Measurements from ENCODE around the gene UBR4.

Gene UBR4

DNA sequence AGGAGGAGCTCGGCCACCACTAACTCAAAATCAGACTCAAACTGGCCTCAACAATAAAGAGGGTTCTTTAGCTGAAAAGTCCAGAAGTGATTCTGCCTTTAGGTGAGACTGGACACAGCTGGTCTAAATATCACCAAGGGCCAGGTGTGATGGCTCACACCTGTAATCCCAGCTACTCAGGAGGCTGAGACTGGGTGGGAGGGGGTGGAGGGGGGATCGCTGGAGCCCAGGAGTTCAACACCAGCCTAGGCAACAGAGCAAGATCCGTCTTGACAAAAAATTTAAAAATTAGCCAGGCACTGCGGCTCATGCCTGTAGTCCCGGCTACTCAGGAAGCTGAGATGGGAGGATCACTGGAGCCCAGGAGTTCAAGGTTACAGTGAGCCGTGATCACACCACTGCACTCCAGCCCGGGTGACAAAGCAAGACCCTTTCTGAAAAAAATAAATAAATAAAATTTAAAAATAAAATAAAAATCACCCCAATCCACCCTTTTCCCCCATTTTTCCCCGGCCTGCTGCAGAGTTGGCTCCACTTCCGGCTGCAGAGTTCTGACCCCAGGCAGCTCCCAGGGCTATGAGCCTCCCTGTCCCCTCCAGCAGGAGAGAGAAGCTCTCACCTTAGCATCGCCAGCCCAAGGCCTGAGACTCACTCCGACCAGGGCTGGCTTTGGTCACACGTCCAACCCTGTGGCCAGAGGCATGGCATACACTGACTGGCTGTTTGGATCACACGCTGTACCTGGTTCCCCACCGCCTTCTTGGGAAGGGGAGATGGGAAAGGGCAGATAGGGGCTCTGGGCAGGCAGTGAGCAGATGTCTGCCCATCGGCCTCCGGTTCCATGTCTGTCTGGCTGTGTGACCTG, 166.3 kb downstream of the UBR4 start:
- no peak overlapping the region for H3K4me3 Mint-ChIP-seq
- no peak for ATAC-seq (replicated peaks; ENCODE audit: extremely low read depth, poor library complexity, severe bottlenecking)
- H3K27me3 Mint-ChIP-seq, result peaks cover 51% of the 10 kb centered on the region
- H3K9me3 Mint-ChIP-seq, result no peaks in the 10 kb centered on the region
- peaks cover 7% of the 10 kb centered on the region for H3K36me3 Mint-ChIP-seq (ENCODE audit: insufficient read depth)
- no peak overlapping the region for H3K27ac Mint-ChIP-seq (ENCODE audit: low read depth)
- peaks cover 18% of the 10 kb centered on the region for H3K4me1 Mint-ChIP-seq
- no peak for DNase-seq (ENCODE audit: low spot score in 2 of 2)

DNA sequence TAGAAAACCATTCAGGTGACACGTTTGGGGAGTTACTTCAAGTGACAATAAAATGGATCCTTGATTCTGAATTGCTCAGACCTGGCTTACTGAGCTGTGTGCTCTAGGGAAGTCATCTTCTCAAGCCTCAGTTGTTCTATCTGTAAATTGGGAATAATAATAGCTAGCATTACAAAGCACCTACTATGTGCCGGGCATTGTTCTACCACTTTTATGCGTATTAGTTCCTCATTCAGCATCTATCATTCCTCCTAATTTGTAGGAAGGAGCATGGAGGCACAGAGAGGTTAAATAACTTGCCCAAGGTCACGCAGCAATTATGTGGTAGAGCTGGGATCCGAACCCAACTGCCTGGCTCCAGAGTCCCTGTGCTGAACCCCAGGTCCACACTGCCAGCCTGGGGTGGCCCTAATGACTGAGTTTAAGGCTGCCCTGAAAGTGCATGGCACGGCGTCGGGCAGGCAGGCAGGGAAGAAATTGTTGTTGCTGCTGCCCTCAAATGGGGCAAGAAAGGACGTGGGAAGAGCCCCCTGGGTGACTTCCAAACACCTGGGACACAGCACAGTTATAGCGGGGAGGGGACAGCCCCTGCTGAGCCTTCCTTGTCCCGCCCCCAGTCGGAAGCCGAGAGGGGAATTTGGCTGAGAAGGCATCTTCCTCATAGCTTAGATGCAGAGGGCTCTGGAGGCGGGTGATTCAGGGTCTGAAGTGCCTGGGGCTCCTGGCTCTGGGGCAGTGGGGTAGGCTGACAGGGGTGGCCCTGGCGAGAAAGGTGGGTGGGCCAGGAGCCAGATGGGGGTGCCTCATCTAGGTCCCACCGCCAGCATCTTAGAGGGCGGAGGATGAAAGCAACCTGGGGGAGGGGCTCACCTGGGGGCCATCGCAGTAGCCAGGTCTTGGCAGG, 167.1 kb downstream of the UBR4 start:
- peaks cover 51% of the 10 kb centered on the region for H3K27me3 Mint-ChIP-seq
- ATAC-seq (replicated peaks; ENCODE audit: extremely low read depth, poor library complexity, severe bottlenecking), result no peak
- H3K4me3 Mint-ChIP-seq, result no peak overlapping the region
- peaks cover 18% of the 10 kb centered on the region for H3K4me1 Mint-ChIP-seq
- peaks cover 7% of the 10 kb centered on the region for H3K36me3 Mint-ChIP-seq (ENCODE audit: insufficient read depth)
- no peaks in the 10 kb centered on the region for H3K9me3 Mint-ChIP-seq
- H3K27ac Mint-ChIP-seq (ENCODE audit: low read depth), result no peak overlapping the region
- no peak for DNase-seq (ENCODE audit: low spot score in 2 of 2)

DNA sequence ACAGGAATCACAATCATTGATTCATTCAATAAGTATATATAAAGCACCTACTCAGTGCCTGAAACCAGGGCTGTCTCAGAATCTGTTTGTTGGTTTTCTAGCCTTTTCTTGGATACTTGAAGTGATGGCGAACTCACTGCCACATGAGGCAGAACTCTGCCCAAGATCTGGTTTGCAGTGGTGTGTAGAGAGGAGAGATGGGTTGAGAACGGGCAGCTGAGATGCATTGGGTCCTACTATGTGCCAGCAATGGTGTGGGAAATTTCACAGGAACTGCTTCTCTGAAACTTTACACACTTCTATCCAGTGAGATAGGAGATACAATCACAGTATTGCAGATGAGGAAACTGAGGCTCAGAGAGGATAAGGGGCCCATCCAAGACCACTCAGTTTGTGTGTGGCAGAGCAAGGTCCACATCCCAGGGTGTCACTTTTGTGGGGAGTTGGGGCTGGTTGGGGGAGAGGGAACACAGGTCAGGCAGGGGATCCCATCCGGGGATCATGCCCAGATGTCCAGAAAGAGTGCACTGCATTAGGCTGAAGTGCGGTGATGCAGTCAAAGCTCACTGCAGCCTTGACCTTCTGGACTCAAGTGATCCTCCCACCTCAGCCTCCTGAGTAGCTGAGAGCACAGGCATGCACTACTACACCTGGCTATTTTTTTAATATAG, 169.9 kb downstream of the UBR4 start:
- Mint-ChIP-seq H3K4me1 (peaks cover 3% of the 10 kb centered on the region), H3K27me3 (peaks cover 51% of the 10 kb centered on the region), H3K27ac (ENCODE audit: low read depth) (no peak overlapping the region), H3K9me3 (no peaks in the 10 kb centered on the region), H3K36me3 (ENCODE audit: insufficient read depth) (peaks cover 6% of the 10 kb centered on the region), H3K4me3 (no peak overlapping the region)
- no peak for DNase-seq (ENCODE audit: low spot score in 2 of 2)
- ATAC-seq (replicated peaks; ENCODE audit: extremely low read depth, poor library complexity, severe bottlenecking), result no peak

DNA sequence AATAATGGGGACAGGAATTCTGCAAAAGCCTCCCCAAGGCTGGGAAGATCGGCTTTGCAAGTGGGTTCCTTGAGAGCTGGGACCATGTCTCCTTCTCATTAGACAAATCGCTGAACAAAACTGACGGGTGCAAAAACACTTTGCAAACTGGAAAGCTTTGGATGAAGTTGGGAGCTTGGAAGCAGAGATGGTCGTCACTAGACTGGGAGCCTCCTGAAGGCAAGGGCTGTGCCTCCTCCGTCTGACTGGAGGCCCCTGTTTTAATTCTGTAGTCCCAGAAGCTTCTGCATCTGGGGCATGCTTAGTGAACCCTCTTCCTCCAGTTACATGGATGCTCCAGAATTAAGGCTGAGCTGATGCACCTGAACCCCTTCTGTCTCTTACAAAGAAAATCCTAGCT, 171.3 kb downstream of the UBR4 start:
- Mint-ChIP-seq H3K4me3 (no peak overlapping the region), H3K36me3 (ENCODE audit: insufficient read depth) (peaks cover 5% of the 10 kb centered on the region), H3K4me1 (no peaks in the 10 kb centered on the region), H3K27me3 (peaks cover 49% of the 10 kb centered on the region), H3K9me3 (no peaks in the 10 kb centered on the region), H3K27ac (ENCODE audit: low read depth) (no peak overlapping the region)
- no peak for DNase-seq (ENCODE audit: low spot score in 2 of 2)
- ATAC-seq (replicated peaks; ENCODE audit: extremely low read depth, poor library complexity, severe bottlenecking), result no peak

DNA sequence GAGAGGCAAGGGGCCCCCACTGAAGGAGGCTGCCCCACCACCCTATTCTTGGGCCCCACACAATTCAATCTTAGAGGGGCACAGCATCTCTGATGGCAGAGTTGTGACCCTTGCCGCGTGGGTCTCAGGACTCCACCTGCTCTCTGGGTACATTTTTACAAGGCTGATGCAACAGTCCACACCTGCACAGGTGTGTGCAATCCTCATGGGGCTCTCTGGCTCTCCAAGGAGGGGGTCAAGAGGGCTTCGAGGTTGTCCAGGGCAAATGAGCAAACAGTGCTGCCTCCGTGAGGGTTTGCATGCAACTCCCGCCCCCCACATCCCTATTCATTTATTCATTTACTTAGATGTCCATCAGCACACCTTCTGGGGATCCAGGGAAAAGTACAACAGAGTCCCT, 172.0 kb downstream of the UBR4 start:
- Mint-ChIP-seq H3K27me3 (peaks cover 50% of the 10 kb centered on the region), H3K4me1 (no peaks in the 10 kb centered on the region), H3K4me3 (no peak overlapping the region), H3K27ac (ENCODE audit: low read depth) (no peak overlapping the region), H3K36me3 (ENCODE audit: insufficient read depth) (peaks cover 3% of the 10 kb centered on the region), H3K9me3 (no peaks in the 10 kb centered on the region)
- DNase-seq (ENCODE audit: low spot score in 2 of 2) (no peak), ATAC-seq (replicated peaks; ENCODE audit: extremely low read depth, poor library complexity, severe bottlenecking) (no peak)

DNA sequence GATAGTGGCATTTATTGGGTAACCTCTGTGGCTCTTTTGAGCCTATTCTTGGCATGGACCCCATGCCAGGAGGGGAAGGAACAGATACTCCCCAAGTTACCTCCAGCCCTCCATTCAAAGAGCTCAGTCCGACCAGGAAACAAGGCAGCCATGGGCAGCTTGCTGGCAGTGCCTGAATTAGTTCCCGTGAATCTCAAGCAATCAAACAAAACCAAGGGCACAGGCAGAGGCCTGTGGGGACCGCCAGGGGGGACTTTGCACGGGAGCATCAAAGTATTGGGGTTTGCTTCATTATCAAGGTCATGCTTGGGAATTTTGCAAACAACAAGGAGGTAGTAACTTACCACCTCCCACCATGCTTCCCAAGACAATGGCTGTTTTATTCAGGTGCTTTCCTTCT, 172.4 kb downstream of the UBR4 start:
- Mint-ChIP-seq H3K4me3 (no peak overlapping the region), H3K27me3 (peaks cover 46% of the 10 kb centered on the region), H3K9me3 (no peaks in the 10 kb centered on the region), H3K36me3 (ENCODE audit: insufficient read depth) (peaks cover 3% of the 10 kb centered on the region), H3K27ac (ENCODE audit: low read depth) (no peak overlapping the region), H3K4me1 (no peaks in the 10 kb centered on the region)
- no peak for ATAC-seq (replicated peaks; ENCODE audit: extremely low read depth, poor library complexity, severe bottlenecking)
- DNase-seq (ENCODE audit: low spot score in 2 of 2), result no peak

DNA sequence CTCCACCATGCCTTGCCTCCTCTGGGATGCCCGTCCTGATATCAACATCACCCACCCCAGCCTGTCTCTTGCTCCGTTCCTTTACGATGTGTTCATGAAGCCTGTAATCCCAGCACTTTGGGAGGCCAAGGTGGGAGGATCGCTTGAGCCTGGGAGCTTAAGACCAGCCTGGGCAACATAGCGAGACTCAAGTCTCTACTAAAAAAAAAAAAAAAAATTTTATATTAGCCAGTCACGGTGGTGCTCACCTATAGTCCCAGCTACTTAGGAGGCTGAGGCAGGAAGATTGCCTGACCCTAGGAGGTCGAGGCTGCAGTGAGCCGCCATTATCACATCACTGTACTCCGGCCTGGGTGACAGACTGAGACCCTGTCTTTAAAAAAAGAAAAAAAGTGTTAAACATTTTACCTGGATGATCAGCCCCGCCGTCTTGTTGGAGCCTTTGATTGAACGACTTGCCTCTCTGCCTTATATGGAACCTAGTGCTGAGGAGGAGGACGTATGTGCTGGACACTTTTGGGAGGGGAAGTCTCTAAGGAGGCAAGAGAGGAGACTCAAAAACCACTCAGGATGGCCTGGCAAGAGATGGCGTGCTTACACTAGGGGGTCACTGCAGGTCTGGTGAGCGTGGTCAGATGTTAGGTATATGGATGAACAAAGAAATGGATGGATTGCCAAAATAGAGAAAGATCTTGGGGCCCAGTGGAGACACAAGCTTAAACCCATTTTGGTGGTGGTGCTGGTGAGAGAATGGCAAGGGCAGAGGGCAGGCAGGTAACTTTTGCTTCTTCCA, 173.1 kb downstream of the UBR4 start:
- Mint-ChIP-seq H3K36me3 (ENCODE audit: insufficient read depth) (peaks cover 3% of the 10 kb centered on the region), H3K4me1 (no peaks in the 10 kb centered on the region), H3K27ac (ENCODE audit: low read depth) (no peak overlapping the region), H3K27me3 (peaks cover 40% of the 10 kb centered on the region), H3K9me3 (no peaks in the 10 kb centered on the region), H3K4me3 (no peak overlapping the region)
- ATAC-seq (replicated peaks; ENCODE audit: extremely low read depth, poor library complexity, severe bottlenecking) (no peak), DNase-seq (ENCODE audit: low spot score in 2 of 2) (no peak)

DNA sequence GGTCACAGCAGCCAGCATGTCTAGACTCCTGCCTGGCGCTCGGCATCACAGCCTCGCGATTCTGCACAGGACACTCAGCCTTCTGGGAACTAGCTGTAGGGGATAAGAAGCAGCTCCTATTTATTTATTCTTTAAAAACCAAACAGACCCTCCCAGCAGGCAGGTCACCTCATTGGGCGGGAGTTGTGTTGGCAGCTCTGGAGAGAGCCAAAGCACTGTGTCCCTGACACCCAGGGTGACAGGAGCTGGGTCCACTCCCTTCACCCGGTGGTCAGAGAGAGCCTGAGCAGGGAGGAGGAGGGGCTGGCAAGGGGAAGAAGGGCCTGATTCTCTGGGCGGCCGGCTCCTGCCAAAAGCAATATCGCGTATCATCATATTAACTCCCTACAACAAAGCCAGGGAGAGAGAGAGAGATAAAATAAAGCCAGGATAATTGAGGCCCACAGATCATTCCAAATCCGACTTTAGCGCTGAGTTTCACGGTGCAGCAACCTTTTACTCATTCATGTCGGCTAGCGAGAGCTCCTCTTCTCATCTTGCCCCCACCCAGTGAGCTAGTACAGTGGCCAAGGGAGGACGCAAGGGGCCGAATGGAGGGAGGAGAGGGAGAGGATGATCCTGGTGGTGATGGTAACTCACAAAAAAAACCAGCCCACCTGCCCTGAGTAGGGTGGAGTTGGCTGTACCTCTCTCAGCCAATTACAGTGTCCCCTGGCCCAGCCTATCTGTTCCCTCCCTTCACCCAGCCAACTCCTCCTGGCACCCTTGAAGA, 173.8 kb downstream of the UBR4 start:
- H3K4me1 Mint-ChIP-seq, result no peaks in the 10 kb centered on the region
- peaks cover 32% of the 10 kb centered on the region for H3K27me3 Mint-ChIP-seq
- DNase-seq (ENCODE audit: low spot score in 2 of 2), result no peak
- no peaks in the 10 kb centered on the region for H3K9me3 Mint-ChIP-seq
- H3K36me3 Mint-ChIP-seq (ENCODE audit: insufficient read depth), result peaks cover 2% of the 10 kb centered on the region
- H3K4me3 Mint-ChIP-seq, result no peak overlapping the region
- no peak overlapping the region for H3K27ac Mint-ChIP-seq (ENCODE audit: low read depth)
- ATAC-seq (replicated peaks; ENCODE audit: extremely low read depth, poor library complexity, severe bottlenecking), result no peak

DNA sequence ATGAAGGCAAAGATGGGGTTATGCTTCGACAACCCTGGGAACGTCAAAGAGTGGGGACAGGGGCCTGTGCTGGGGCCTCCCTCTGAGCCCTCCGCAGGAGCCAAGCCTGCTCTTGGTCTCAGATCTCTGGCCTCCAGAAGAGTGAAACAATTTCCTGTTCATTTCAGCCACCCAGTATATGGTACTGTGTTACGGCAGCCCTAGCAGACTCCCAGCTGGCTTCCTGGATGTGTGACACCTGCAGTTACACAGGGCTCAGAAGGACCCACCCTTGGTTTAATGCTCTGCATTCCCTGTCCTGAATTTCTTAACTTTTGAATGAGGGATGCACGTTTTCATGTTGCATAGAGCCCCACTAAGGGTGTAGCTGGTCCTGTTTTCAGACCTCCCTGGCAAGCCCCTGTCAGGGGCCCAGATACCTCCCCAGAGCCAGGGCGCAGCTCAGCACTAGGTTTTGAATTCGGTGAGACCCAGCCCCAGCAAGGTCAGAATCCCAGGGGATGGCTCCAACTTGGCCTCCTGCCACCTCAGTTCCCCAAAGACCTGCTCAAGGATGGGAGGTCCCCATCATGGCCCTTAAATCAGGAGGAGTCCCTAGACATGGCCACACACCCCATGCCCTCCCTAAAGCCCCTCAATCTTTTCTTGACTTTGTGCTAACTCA, 174.6 kb downstream of the UBR4 start:
- H3K9me3 Mint-ChIP-seq, result no peaks in the 10 kb centered on the region
- DNase-seq (ENCODE audit: low spot score in 2 of 2) (no peak), ATAC-seq (replicated peaks; ENCODE audit: extremely low read depth, poor library complexity, severe bottlenecking) (no peak)
- no peak overlapping the region for H3K4me3 Mint-ChIP-seq
- no peaks in the 10 kb centered on the region for H3K4me1 Mint-ChIP-seq
- H3K36me3 Mint-ChIP-seq (ENCODE audit: insufficient read depth), result no peaks in the 10 kb centered on the region
- no peak overlapping the region for H3K27ac Mint-ChIP-seq (ENCODE audit: low read depth)
- peaks cover 25% of the 10 kb centered on the region for H3K27me3 Mint-ChIP-seq

DNA sequence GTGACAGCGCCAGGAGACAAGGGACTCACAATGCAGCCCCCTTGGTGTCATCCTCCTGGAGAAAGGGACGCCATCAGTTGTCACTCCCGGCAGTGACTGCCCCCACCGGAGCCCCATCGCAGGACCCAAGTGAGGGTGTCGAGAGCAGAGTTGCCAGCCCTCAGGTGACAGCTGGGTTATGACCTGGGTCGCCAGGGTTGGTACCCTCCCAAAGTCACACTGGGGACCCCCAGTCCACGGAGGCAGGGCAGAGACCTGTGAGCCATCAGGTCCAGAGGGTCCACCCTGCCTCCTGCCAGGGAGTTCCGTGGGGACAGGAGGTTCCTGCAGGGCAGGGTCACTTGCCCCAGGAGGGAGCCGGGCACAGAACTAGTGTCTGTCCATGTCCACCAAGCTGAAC, 175.3 kb downstream of the UBR4 start:
- no peak overlapping the region for H3K4me3 Mint-ChIP-seq
- H3K27ac Mint-ChIP-seq (ENCODE audit: low read depth), result no peak overlapping the region
- DNase-seq (ENCODE audit: low spot score in 2 of 2) (no peak), ATAC-seq (replicated peaks; ENCODE audit: extremely low read depth, poor library complexity, severe bottlenecking) (no peak)
- no peaks in the 10 kb centered on the region for H3K4me1 Mint-ChIP-seq
- no peaks in the 10 kb centered on the region for H3K36me3 Mint-ChIP-seq (ENCODE audit: insufficient read depth)
- peaks cover 17% of the 10 kb centered on the region for H3K27me3 Mint-ChIP-seq
- H3K9me3 Mint-ChIP-seq, result no peaks in the 10 kb centered on the region

DNA sequence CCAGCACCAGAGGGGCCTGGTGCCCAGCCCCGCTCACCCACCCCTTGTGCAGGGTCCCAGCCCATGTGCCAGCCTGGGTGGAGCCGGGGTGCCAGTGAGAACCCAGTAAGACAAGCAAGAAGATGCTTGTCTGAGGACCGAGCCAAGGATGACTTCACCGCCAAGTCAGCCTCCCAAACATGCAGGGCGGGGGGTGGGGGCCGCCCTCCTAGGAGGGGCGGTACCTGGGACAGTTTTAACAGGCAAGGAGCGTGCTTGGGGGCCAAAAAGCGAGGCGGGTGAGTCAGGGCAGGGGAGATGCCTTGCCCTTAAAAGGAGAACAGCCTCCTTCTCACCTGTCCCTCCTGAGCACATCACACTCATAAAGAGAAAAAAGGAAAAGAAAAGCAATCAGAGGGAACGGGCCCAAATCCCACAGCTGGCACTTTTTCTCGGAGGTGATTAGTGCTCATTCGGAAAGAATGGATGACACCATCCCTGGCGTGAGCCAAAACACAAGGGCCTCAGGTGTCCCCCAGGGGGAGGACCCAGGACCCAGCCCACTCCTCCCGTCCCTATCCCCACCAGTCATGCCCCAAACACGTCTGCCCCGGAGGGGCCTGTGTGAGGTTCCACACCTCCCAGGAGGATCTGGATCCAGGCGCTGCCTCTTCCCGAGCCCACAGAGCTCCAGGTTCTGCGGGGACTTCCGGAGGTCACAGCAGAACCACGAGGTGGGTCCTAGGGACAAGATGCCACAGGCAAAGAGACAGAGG, 176.0 kb downstream of the UBR4 start:
- DNase-seq (ENCODE audit: low spot score in 2 of 2), result no peak
- no peaks in the 10 kb centered on the region for H3K9me3 Mint-ChIP-seq
- ATAC-seq (replicated peaks; ENCODE audit: extremely low read depth, poor library complexity, severe bottlenecking), result no peak
- no peaks in the 10 kb centered on the region for H3K4me1 Mint-ChIP-seq
- no peaks in the 10 kb centered on the region for H3K36me3 Mint-ChIP-seq (ENCODE audit: insufficient read depth)
- no peak overlapping the region for H3K4me3 Mint-ChIP-seq
- peaks cover 11% of the 10 kb centered on the region for H3K27me3 Mint-ChIP-seq
- H3K27ac Mint-ChIP-seq (ENCODE audit: low read depth), result no peak overlapping the region
